Upper lobe of left lung (tissue), 6 donors: ENCODE data around the gene FAM53A. TPM values are rescaled to one million over a fixed set of nuclear protein-coding genes. Genes with fewer than 3 reads are reported as not detected.

Experiments
- ATAC-seq, 2 donors: fragments of 200-7000 bp; cut with Tn5 transposase; one replicate each; pipeline ENCODE4 v1.9.1; 2022; ENCODE audit warnings: mild to moderate bottlenecking in 2 of 2, moderate library complexity in 2 of 2; ENCODE audit not compliant: low FRiP score in 2 of 2
- DNase-seq, 2 donors: peaks; one replicate each; pipeline ENCODE4 v3.0.0-alpha.2; 2019 to 2020
- H3K27ac ChIP-seq, 4 donors: fragments of 200-600 bp; sonication (generic); one replicate each; pipeline ENCODE4 v1.5.1; 2016 to 2019
- H3K27me3 ChIP-seq, 4 donors: fragments of 200-600 bp; sonication (generic); one replicate each; pipeline ENCODE4 v1.5.1; 2017 to 2019
- H3K36me3 ChIP-seq, 4 donors: fragments of 200-600 bp; sonication (generic); one replicate each; pipeline ENCODE4 v1.5.1; 2016 to 2019
- H3K4me1 ChIP-seq, 4 donors: fragments of 200-600 bp; sonication (generic); one replicate each; pipeline ENCODE4 v1.5.1; 2018 to 2019
- H3K4me3 ChIP-seq, 4 donors: fragments of 200-600 bp; sonication (generic); one replicate each; pipeline ENCODE4 v1.5.1; 2017 to 2019; ENCODE audit warnings: mild to moderate bottlenecking in 2 of 4, moderate library complexity in 1 of 4
- H3K9me3 ChIP-seq, 4 donors: fragments of 200-600 bp; sonication (generic); one replicate each; pipeline ENCODE4 v1.5.1; 2018 to 2019
- CTCF ChIP-seq, 6 experiments: fragments of 450-650 bp in 4 of 6; fragments of 200-600 bp in 2 of 6; sonication (generic) in 2 of 6; IDR thresholded peaks; one replicate each; pipeline ENCODE4 v1.5.1; 2016 to 2019; ENCODE audit warnings: antibody characterized with exemption in 6 of 6
- EP300 ChIP-seq, 4 donors: sonication (generic); formaldehyde crosslinking; IDR thresholded peaks; one replicate each; pipeline ENCODE4 v1.5.1; 2017; ENCODE audit warnings: antibody characterized with exemption in 4 of 4, control low read depth in 2 of 4
- POLR2A ChIP-seq, 4 donors: fragments of 450-650 bp; IDR thresholded peaks; one replicate each; pipeline ENCODE4 v1.5.1; 2016 to 2017; ENCODE audit warnings: antibody characterized with exemption in 4 of 4, mild to moderate bottlenecking in 2 of 4
- POLR2AphosphoS5 ChIP-seq, 2 donors: sonication (generic); formaldehyde crosslinking; IDR thresholded peaks; one replicate each; pipeline ENCODE4 v1.5.1; 2017; ENCODE audit warnings: antibody characterized with exemption in 2 of 2
- WGBS, 2 donors: methylation state at CpG; one replicate each; pipeline ENCODE4 v1.1.5; 2017 to 2018; 5-methylcytosine and 5-hydroxymethylcytosine counted together
- total RNA-seq, 6 donors: library from RNA; depleted of rRNA in 4 of 6; stranded (reverse); fragments of >200 nt in 4 of 6; gene quantifications; one replicate each; pipeline versions ENCODE4 v1.1.0 to v1.2.1, GENCODE V29; 2016 to 2021
- donor health status: DM: no; HTN: no; CAD: no; lungs with moderate emphysema.
- donor health status: DM: no; HTN: yes; CAD: no; lungs with severe emphysema.

Gene FAM53A
- total RNA-seq, 6 donors from 2014 or later, result 0.59 to 17.8 (median 2.5) TPM

DNA sequence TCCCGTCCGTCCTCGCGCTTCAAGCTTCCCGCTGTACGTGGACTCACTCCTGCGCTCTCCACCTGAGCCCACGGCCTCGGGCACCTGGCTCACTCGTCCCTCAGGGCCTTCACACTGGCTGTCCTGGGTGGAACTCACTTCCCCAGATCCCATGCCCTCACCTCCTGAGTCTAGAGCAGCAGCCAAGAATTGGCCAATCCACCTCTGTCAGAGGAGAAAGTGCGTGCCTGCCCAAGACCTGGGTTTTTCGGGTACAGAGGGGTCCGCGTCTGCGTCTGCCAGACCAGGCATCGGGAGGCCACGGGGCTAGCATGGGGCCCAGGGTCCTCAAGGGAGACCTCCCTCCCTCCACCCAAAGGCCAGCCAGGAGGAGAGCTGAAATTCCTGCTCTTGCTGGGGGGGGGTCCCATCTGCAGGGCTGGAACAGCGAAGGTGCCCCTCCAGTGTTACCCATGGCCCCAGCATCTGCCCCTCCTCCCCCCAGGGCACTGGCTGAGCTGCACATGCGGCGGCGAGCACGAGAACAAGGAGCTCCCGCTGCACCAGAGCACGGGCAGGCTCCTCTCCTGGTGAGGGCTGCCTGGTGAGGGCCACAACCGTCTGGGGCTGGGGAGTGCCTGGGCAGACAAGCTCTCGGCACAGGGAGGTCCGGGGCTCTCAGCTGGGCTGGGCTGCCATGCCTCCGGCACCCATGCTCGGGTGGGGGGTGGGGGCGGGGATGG, 47.5 kb downstream of the FAM53A start:
- 93 to 94% methylated on average over 24 to 29 of the region's 30 CpGs for WGBS, 2 donors
- H3K4me1 ChIP-seq, result no peaks in the 10 kb centered on the region

DNA sequence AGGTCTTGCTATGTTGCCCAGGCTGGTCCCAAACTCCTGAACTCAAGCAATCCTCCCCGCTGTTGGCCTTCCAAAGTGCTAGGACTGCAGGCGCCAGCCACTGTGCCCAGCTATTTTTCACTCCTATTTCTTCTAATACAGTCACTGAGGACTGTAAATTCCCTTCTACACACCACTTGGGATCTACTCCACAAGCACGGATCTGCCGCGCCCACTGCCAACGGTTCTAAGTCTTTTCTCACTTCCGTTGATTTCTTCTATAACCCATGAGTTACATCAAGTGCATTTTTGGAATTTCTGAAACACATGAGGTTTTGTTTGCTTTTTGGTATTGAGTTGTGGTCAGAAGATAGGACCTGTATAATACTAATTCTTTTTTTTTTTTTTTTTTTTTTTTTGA, 48.6 kb downstream of the FAM53A start:
- DNase-seq (peak in 1 of 2 donors; percentile 44), ATAC-seq (peak in 1 of 2 donors; percentile 17)
- Histone ChIP-seq H3K4me1 (no peaks in the 10 kb centered on the region), H3K36me3 (no peaks in the 10 kb centered on the region), H3K27me3 (no peaks in the 10 kb centered on the region), H3K27ac (no peak overlapping the region), H3K9me3 (no peaks in the 10 kb centered on the region), H3K4me3 (no peak overlapping the region)
- 63 to 82% methylated on average over 7 of the region's 7 CpGs for WGBS, 2 donors
- no peak for TF ChIP-seq POLR2AphosphoS5 (IDR thresholded peaks at IDR 0.05)
- TF ChIP-seq POLR2A (IDR thresholded peaks at IDR 0.05), result no peak
- no peak for TF ChIP-seq CTCF (IDR thresholded peaks at IDR 0.05)
- no peak for TF ChIP-seq EP300 (IDR thresholded peaks at IDR 0.05)

More for the DNA sequence above, 47.5 kb downstream of the FAM53A start:
- DNase-seq (peak in 1 of 2 donors; percentile 62), ATAC-seq (no peak)
- Histone ChIP-seq H3K4me3 (no peak overlapping the region), H3K9me3 (no peaks in the 10 kb centered on the region), H3K27me3 (no peaks in the 10 kb centered on the region), H3K27ac (no peak overlapping the region), H3K36me3 (no peaks in the 10 kb centered on the region)
- no peak for TF ChIP-seq CTCF (IDR thresholded peaks at IDR 0.05)
- TF ChIP-seq POLR2AphosphoS5 (IDR thresholded peaks at IDR 0.05), result no peak
- no peak for TF ChIP-seq EP300 (IDR thresholded peaks at IDR 0.05)

DNA sequence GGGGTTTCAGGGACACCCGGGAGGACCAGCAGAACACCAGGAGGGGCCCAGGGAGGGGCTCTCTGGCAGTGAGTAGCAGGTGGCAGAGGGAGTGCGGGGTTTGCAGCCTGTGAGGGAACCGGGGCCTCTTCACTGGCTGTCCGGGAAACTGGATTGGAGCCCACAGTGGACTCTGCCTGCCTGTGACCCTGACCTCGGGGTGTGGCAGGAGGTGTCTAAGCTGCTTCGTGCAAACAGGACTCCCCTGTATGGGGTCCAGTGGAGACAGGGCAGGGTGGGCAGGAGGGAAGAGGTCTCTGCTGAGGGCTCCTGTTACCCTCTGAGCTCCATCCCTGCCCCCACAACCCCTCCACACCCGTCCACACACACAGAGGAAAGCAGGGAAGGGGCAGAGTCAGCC, 50.1 kb downstream of the FAM53A start:
- DNase-seq, result peak in 1 of 2 donors; percentile 42
- Histone ChIP-seq H3K9me3 (no peaks in the 10 kb centered on the region), H3K36me3 (no peaks in the 10 kb centered on the region), H3K27ac (no peak overlapping the region), H3K27me3 (no peaks in the 10 kb centered on the region), H3K4me1 (peaks cover 0 to 4% (median 0%) of the 10 kb centered on the region in 4 donors), H3K4me3 (no peak overlapping the region)
- 40 to 71% methylated on average over 1 to 7 of the region's 7 CpGs for WGBS, 2 donors
- ATAC-seq, result no peak
- TF ChIP-seq POLR2A (IDR thresholded peaks at IDR 0.05) (no peak), EP300 (IDR thresholded peaks at IDR 0.05) (no peak), CTCF (IDR thresholded peaks at IDR 0.05) (no peak), POLR2AphosphoS5 (IDR thresholded peaks at IDR 0.05) (no peak)

DNA sequence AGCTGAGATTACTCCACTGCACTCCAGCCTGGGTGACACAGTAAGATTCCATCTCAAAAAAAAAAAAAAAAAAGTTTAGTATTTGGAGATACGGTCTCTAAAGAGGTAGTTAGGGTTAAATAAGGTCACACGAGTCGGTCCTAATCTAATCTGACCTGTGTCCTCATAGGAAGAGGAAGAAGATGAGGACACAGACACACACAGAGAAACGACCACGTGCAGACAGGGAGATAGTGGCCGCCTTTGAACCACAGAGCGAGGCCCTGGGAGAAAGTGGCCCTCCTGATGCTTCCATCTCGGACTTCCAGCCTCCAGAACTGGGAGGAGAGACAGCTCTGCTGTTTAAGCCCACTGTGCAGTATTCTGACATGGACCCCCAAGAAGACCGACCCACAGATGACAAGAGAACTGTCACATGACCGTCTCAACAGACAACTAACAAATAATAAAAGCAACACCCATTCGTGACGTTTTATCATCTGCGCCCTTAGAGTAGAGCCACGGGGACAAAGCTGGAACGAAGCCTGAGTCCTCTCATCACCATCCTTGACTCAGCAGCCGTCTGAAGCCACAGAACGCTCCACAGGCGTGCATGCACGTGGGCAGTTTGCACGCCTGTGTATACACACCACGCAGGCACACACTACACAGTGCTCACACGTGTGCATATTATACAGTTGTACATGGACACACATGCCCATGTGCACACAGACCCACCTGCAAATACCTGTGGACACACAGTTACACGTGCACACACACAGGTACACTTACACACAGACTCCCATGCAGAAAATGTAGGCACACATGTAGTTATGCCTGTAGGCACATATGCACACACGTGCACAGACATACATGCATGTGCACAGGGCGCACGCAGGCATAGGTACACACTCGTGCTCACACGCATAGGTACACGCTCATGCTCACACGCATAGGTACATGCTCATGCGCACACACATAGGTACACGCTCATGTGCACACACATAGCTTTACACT, 51.7 kb downstream of the FAM53A start:
- Histone ChIP-seq H3K27me3 (no peaks in the 10 kb centered on the region), H3K9me3 (no peaks in the 10 kb centered on the region), H3K4me3 (no peak overlapping the region), H3K36me3 (no peaks in the 10 kb centered on the region), H3K4me1 (peaks cover 0 to 5% (median 0%) of the 10 kb centered on the region in 4 donors), H3K27ac (no peak overlapping the region)
- WGBS, 2 donors, result 73 to 81% methylated on average over 31 to 32 of the region's 32 CpGs
- TF ChIP-seq POLR2AphosphoS5 (IDR thresholded peaks at IDR 0.05) (no peak), POLR2A (IDR thresholded peaks at IDR 0.05) (no peak), EP300 (IDR thresholded peaks at IDR 0.05) (no peak)
- ATAC-seq (no peak), DNase-seq (peak in 1 of 2 donors; percentile 18)

- ATAC-seq (no peak), DNase-seq (peak in 1 of 2 donors; percentile 39)
- Histone ChIP-seq H3K9me3 (no peaks in the 10 kb centered on the region), H3K27me3 (no peaks in the 10 kb centered on the region), H3K4me3 (no peak overlapping the region), H3K36me3 (no peaks in the 10 kb centered on the region), H3K4me1 (peaks cover 0 to 5% (median 0%) of the 10 kb centered on the region in 4 donors), H3K27ac (no peak overlapping the region)
- TF ChIP-seq CTCF (IDR thresholded peaks at IDR 0.05) (no peak), EP300 (IDR thresholded peaks at IDR 0.05) (no peak), POLR2A (IDR thresholded peaks at IDR 0.05) (no peak), POLR2AphosphoS5 (IDR thresholded peaks at IDR 0.05) (no peak)
- WGBS, 2 donors, result 84 to 87% methylated on average over 6 to 9 of the region's 9 CpGs
Observed at GRCh38 chr4:1631136-1631535, 53.0 kb downstream of the FAM53A start.
